Panc1 (cell line): Measurements from ENCODE around the gene TBCE.

Experiments used
- CTCF ChIP-seq: fragments of 450-650 bp; IDR thresholded peaks from 2 replicates; pipeline ENCODE4 v1.5.1; 2017; ENCODE audit warnings: mild to moderate bottlenecking
- SIN3A ChIP-seq: IDR thresholded peaks from 2 replicates; pipeline ENCODE4 v1.6.1; 2012; ENCODE audit warnings: low read depth, mild to moderate bottlenecking, low read length, moderate library complexity, borderline replicate concordance; ENCODE audit not compliant: insufficient read depth

- TF ChIP-seq CTCF (no peak), SIN3A (no peak)
These were observed 8.3 kb upstream of the TBCE start for GRCh38 chr1:235358899-235359298.
